Measurements from ENCODE around the gene SULT1A2. TPM values are rescaled to one million over a fixed set of nuclear protein-coding genes. Genes with fewer than 3 reads are reported as not detected.
"Not testable (repeated sequence)": the region's sequence is repeated elsewhere in the genome, so short reads cannot be mapped to it uniquely, and the experiment has no call there.

The SULT1A2 gene
- polyA plus RNA-seq, 1 of the 3 experiments (the other 2 are of a cell fraction), result 0.07 TPM

DNA sequence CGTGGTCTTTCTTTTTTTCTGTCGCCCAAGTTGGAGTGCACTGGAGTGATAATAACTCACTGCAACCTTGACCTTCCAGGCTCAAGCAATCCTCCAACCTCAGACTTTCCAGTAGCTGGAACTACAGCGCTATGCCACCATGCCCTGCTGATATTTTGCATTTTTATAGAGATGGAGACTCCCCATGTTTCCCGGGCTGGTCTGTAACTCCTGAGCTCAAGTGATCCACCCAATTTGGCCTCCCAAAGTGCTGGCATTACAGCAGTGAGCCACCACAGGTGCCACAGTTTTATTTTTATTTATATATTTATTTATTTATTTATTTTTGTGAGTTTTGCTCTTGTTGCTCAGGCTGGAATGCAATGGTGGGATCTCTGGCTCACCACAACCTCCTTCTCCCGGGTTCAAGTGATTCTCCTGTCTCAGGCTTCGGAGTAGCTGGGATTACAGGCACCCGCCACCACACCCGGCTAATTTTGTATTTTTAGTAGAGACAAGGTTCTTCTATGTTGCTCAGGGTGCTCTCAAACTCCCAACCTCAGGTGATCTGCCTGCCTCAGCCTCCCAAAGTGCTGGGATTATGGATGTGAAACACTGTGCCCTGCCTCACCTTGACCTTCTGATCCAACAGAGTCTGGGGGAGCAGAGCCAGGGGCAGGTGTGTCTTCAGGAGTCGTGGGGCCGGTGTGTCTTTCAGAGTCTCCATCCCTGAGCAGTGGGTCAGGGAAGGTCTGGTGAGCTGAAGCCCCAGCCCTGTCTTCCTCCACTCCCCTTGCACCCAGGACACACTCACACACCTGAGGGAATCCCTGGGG lies 11.0 kb upstream of the SULT1A2 start:
- POLR2A ChIA-PET; H2AFZ ChIP-seq (ENCODE audit: low read depth); H3K27me3 ChIP-seq (ENCODE audit: insufficient read depth); H3K4me3 ChIP-seq (ENCODE audit: low read depth in 2 of 2, low read length in 1 of 2); DNase-seq; CTCF ChIA-PET; H3K27ac ChIP-seq (ENCODE audit: low read depth in 2 of 2, low read length in 1 of 2); H3F3A ChIP-seq (replicated peaks; ENCODE audit: insufficient read depth); H3K9me3 ChIP-seq; H3K9me2 ChIP-seq; H3K36me3 ChIP-seq (replicated peaks in 1 of 2; ENCODE audit: control insufficient read depth in 1 of 2, insufficient read depth in 2 of 2, low read length in 1 of 2); H3K4me2 ChIP-seq; H3K9ac ChIP-seq; H3K79me2 ChIP-seq (ENCODE audit: insufficient read depth); H3K4me1 ChIP-seq (ENCODE audit: control insufficient read depth in 1 of 2, insufficient read depth in 2 of 2, low read depth in 1 of 2, low read length in 1 of 2); H4K20me1 ChIP-seq (ENCODE audit: insufficient read depth): not testable (repeated sequence)
- 79% methylated on average over 8 of the region's 10 CpGs for WGBS (ENCODE audit: low lambda C conversion rate)

DNA sequence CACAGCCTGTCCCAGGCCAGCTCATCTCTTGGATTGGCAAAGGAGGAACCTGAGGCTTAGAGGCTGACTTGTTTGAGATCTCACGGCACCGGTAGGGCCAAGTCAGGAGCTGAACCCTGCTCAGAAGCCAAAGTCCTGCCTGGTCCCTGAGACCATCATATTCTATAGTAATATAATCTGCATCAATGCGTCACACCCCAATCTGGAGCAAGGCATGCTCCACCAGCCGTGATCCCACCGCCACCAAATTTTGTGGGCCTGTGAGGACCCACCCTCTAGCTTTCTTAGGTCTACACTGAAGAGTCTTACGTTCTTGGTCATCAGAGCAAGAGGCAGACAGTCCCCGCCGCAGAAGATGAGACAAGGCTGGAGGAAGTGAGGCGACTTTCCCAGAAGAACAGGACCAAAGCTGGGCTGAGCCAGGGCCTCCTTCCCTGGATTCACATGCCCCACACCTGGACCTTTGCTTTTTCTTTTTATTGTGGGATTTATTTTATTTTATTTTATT lies 10.3 kb upstream of the SULT1A2 start:
- H3K4me2 ChIP-seq, result no peak overlapping the region
- H3K36me3 ChIP-seq (replicated peaks in 1 of 2; ENCODE audit: control insufficient read depth in 1 of 2, insufficient read depth in 2 of 2, low read length in 1 of 2), result no peaks in the 10 kb centered on the region
- H3K4me1 ChIP-seq (ENCODE audit: control insufficient read depth in 1 of 2, insufficient read depth in 2 of 2, low read depth in 1 of 2, low read length in 1 of 2), result peaks cover 0 to 9% of the 10 kb centered on the region in 2 experiments; a peak in 1 of 4 replicates
- H4K20me1 ChIP-seq (ENCODE audit: insufficient read depth), result no peaks in the 10 kb centered on the region
- 88% methylated on average over 7 of the region's 9 CpGs for WGBS (ENCODE audit: low lambda C conversion rate)
- DNase-seq, result no peak
- POLR2A ChIA-PET, result no interaction called here
- CTCF ChIA-PET, result no interaction called here
- no peaks in the 10 kb centered on the region for H3K9me2 ChIP-seq
- TF ChIP-seq, protein P1, sequence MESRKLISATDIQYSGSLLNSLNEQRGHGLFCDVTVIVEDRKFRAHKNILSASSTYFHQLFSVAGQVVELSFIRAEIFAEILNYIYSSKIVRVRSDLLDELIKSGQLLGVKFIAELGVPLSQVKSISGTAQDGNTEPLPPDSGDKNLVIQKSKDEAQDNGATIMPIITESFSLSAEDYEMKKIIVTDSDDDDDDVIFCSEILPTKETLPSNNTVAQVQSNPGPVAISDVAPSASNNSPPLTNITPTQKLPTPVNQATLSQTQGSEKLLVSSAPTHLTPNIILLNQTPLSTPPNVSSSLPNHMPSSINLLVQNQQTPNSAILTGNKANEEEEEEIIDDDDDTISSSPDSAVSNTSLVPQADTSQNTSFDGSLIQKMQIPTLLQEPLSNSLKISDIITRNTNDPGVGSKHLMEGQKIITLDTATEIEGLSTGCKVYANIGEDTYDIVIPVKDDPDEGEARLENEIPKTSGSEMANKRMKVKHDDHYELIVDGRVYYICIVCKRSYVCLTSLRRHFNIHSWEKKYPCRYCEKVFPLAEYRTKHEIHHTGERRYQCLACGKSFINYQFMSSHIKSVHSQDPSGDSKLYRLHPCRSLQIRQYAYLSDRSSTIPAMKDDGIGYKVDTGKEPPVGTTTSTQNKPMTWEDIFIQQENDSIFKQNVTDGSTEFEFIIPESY (IDR thresholded peaks at IDR 0.05; ENCODE audit: borderline replicate concordance, low read depth), result no peak
- TF ChIP-seq, protein P2, sequence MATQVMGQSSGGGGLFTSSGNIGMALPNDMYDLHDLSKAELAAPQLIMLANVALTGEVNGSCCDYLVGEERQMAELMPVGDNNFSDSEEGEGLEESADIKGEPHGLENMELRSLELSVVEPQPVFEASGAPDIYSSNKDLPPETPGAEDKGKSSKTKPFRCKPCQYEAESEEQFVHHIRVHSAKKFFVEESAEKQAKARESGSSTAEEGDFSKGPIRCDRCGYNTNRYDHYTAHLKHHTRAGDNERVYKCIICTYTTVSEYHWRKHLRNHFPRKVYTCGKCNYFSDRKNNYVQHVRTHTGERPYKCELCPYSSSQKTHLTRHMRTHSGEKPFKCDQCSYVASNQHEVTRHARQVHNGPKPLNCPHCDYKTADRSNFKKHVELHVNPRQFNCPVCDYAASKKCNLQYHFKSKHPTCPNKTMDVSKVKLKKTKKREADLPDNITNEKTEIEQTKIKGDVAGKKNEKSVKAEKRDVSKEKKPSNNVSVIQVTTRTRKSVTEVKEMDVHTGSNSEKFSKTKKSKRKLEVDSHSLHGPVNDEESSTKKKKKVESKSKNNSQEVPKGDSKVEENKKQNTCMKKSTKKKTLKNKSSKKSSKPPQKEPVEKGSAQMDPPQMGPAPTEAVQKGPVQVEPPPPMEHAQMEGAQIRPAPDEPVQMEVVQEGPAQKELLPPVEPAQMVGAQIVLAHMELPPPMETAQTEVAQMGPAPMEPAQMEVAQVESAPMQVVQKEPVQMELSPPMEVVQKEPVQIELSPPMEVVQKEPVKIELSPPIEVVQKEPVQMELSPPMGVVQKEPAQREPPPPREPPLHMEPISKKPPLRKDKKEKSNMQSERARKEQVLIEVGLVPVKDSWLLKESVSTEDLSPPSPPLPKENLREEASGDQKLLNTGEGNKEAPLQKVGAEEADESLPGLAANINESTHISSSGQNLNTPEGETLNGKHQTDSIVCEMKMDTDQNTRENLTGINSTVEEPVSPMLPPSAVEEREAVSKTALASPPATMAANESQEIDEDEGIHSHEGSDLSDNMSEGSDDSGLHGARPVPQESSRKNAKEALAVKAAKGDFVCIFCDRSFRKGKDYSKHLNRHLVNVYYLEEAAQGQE (IDR thresholded peaks at IDR 0.05; ENCODE audit: low read depth, low read length), result no peak
- TF ChIP-seq EP300 (IDR thresholded peaks at IDR 0.05; ENCODE audit: borderline replicate concordance in 1 of 2, low read depth in 1 of 2, low read length in 1 of 2), result no peak
- TF ChIP-seq GATA2 (CRISPR knock-in tag; IDR thresholded peaks at IDR 0.05), result no peak
- TF ChIP-seq NFIC (IDR thresholded peaks at IDR 0.05; ENCODE audit: borderline replicate concordance), result no peak
- TF ChIP-seq RAD21 (IDR thresholded peaks at IDR 0.05; ENCODE audit: low read length), result no peak
- no peak for TF ChIP-seq RCOR1 (IDR thresholded peaks at IDR 0.05; ENCODE audit: low read length)
- H3K79me2 ChIP-seq (ENCODE audit: insufficient read depth), result no peaks in the 10 kb centered on the region
- no peaks in the 10 kb centered on the region for H3K27me3 ChIP-seq (ENCODE audit: insufficient read depth)
- no peak overlapping the region for H3K9ac ChIP-seq
- no peak overlapping the region for H3K4me3 ChIP-seq (ENCODE audit: low read depth in 2 of 2, low read length in 1 of 2)
- no peaks in the 10 kb centered on the region for H3K9me3 ChIP-seq
- no peak overlapping the region for H2AFZ ChIP-seq (ENCODE audit: low read depth)
- no peak overlapping the region for H3K27ac ChIP-seq (ENCODE audit: low read depth in 2 of 2, low read length in 1 of 2)
- no peaks in the 10 kb centered on the region for H3F3A ChIP-seq (replicated peaks; ENCODE audit: insufficient read depth)

Measured in SK-N-SH (cell line).